Adrenal gland (tissue), 12 donors: Measurements from ENCODE around the gene RGS19. TPM values are rescaled to one million over a fixed set of nuclear protein-coding genes. Genes with fewer than 3 reads are reported as not detected.

Experiments
- DNase-seq, 7 donors: peaks; one replicate each; pipeline ENCODE4 v3.0.0-alpha.2; 2019 to 2020
- H3K27ac ChIP-seq, 5 donors: fragments of 200-600 bp; sonication (generic) in 4 of 5; 1 replicate in 3 of 5; 2 replicates in 2 of 5; pipeline versions ENCODE4 v1.5.1 to v1.8.0; 2016 to 2020; ENCODE audit warnings: mild to moderate bottlenecking in 1 of 5
- H3K27me3 ChIP-seq: fragments of 200-600 bp; 2 replicates; pipeline ENCODE4 v1.8.0; 2021
- H3K36me3 ChIP-seq, 2 donors: fragments of 200-600 bp; replicated peaks in 1 of 2; 1 replicate in 1 of 2; 2 replicates in 1 of 2; pipeline versions ENCODE4 v1.5.1 to v1.8.0; 2018 to 2022
- H3K4me1 ChIP-seq, 2 donors: fragments of 200-600 bp; replicated peaks in 1 of 2; 1 replicate in 1 of 2; 2 replicates in 1 of 2; pipeline versions ENCODE4 v1.5.1 to v1.8.0; 2018 to 2021
- H3K4me3 ChIP-seq, 4 donors: fragments of 200-600 bp; sonication (generic) in 3 of 4; one replicate each; pipeline ENCODE4 v1.5.1; 2016 to 2018
- H3K9me3 ChIP-seq, 3 donors: fragments of 200-600 bp; sonication (generic) in 1 of 3; replicated peaks in 1 of 3; 1 replicate in 2 of 3; 2 replicates in 1 of 3; pipeline versions ENCODE4 v1.5.1 to v1.8.0; 2016 to 2021
- POLR2A ChIP-seq, 2 donors: fragments of 450-650 bp; IDR thresholded peaks; one replicate each; pipeline ENCODE4 v1.6.1; 2017; ENCODE audit warnings: antibody characterized with exemption in 2 of 2, mild to moderate bottlenecking in 2 of 2, moderate library complexity in 1 of 2
- WGBS, 4 donors: extraction: QIAGEN DNeasy Blood & Tissue Kit in 2 of 4; methylation state at CpG; one replicate each; pipeline versions ENCODE4 v1.1.5 to v1.1.7; 2013 to 2017; 5-methylcytosine and 5-hydroxymethylcytosine counted together
- intact Hi-C, 2 donors: fragments of 100-400 bp; cut with DNase I; formaldehyde crosslinking; loops; one replicate each; pipeline versions ENCODE4 v1.14.1 to v1.15.0; 2022 to 2023
- polyA plus RNA-seq, 3 donors: library from polyadenylated mRNA; stranded (reverse); fragments of 200-250 nt in 2 of 3; fragments of 350-450 nt in 1 of 3; fragmentation: Illumina TruSeq in 1 of 3; extraction: RNeasy Lipid Tissue Mini Kit (QIAGEN cat#74804) in 1 of 3; gene quantifications; one replicate each; pipeline ENCODE4 v1.2.3, GENCODE V29; 2013 to 2014
- total RNA-seq, 9 donors: library from RNA; depleted of rRNA in 4 of 9; stranded (reverse); fragments of >200 nt in 4 of 9; fragments of 120-200 nt in 1 of 9; fragmentation: NEBNext Ultra II Directional in 1 of 9; extraction: Animal tissue kit (Norgen Biotek cat#: 25700) in 1 of 9; gene quantifications; one replicate each; pipeline versions ENCODE4 v1.1.0 to v1.2.4, GENCODE V29; 2013 to 2023
- TF ChIP-seq, protein P1 (sequence below), 6 experiments: fragments of 450-650 bp in 4 of 6; fragments of 200-600 bp in 2 of 6; sonication (generic) in 1 of 6; IDR thresholded peaks; 1 replicate in 5 of 6; 2 replicates in 1 of 6; pipeline versions ENCODE4 v1.5.1 to v1.8.0; 2016 to 2021; ENCODE audit warnings: antibody characterized with exemption in 6 of 6, mild to moderate bottlenecking in 2 of 6, moderate library complexity in 1 of 6
- donor health status: healthy with polysubstance abuse.
- donor health status: Bipolar disorder and iron deficiency.
- donor health status: DM: yes; HTN: yes; CAD: no.
- donor health status: DM: no; HTN: no; CAD: no.
- donor health status: DM: no; HTN: no; CAD: no.
- donor health status: DM: yes; HTN: yes; CAD: no.

Gene RGS19
- total and polyA plus RNA-seq, 12 donors = 3.0 to 42.0 (median 15.1) TPM

DNA sequence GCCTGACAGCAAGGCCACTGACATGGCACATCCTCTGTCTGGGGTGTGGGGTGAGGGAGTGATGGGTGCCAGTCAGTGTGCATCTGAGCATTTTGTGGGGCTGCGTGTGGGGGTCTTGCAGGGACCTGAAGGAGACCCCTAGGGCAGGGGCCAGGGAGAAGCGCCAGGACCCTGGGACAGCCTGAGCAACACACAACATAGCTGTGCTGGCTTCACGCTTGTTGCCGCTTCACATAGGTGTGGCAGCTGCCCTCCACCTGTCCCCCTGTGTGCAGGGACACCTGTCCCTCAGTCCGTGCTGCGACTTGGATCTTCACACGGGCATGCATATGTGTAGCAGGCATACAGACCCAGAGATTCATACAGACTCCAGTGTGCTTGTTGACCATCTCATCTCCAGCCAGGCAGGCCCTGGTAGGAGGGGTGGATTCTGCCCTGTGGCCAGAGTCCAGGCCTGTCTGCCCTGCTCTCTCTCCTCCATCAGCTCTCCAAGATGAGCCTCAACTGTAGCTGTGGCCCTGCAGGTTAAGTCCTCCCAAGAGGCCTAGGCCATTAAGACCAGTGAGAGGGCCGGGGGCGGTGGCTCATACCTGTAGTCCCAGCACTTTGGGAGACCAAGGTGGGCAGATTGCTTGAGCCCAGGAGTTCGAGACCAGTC is 31.2 kb upstream of the RGS19 start:
- Histone ChIP-seq H3K9me3 (no peaks in the 10 kb centered on the region), H3K27me3 (no peaks in the 10 kb centered on the region), H3K27ac (peak overlapping the region in 1 of 5 donors; percentile 38), H3K36me3 (no peaks in the 10 kb centered on the region), H3K4me1 (no peaks in the 10 kb centered on the region), H3K4me3 (no peak overlapping the region)
- TF ChIP-seq, protein P1, sequence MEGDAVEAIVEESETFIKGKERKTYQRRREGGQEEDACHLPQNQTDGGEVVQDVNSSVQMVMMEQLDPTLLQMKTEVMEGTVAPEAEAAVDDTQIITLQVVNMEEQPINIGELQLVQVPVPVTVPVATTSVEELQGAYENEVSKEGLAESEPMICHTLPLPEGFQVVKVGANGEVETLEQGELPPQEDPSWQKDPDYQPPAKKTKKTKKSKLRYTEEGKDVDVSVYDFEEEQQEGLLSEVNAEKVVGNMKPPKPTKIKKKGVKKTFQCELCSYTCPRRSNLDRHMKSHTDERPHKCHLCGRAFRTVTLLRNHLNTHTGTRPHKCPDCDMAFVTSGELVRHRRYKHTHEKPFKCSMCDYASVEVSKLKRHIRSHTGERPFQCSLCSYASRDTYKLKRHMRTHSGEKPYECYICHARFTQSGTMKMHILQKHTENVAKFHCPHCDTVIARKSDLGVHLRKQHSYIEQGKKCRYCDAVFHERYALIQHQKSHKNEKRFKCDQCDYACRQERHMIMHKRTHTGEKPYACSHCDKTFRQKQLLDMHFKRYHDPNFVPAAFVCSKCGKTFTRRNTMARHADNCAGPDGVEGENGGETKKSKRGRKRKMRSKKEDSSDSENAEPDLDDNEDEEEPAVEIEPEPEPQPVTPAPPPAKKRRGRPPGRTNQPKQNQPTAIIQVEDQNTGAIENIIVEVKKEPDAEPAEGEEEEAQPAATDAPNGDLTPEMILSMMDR (IDR thresholded peaks at IDR 0.05) = no peak
- TF ChIP-seq POLR2A (IDR thresholded peaks at IDR 0.05) = no peak
- intact Hi-C loops = loop anchor here (5.0 to 10.0 kb wide), 2 partner anchors 63 to 76 kb away; partner anchors contain the start of genes C20orf204 (in 1 of the 2) and SOX18 (in 1 of the 2)
- DNase-seq = peak in 3 of 7 donors; percentile 9 to 50 (median 14)
- 84 to 95% (median 88%) methylated on average over 4 to 10 of the region's 10 CpGs for WGBS, 4 donors

DNA sequence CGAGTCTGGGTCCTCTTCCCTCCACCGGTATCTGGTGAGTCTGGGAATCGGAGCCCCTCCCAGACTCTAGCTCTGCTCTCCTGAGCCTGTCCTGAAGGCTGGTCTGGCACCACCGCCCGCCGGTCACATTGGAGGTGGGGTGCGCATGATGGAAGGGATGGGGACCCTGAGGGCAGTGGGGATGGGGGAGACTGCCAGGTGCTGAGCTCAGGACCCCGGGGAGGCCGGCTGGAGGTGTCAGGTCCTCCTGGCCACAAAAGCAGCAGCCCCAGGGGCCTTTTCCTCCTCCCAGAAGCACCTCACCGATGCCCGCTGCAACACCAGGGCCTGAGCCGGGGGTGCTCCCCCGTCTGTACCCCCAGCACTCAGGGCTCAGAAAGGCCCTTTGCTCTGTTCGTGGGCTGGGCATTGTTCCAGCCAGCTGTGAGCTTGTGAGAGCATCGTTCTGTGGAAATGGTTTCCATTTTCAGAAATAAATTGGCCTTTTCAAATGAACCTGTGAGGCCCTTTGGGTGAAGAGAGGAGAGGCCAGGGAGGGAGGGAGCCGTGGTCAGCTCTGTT is 30.6 kb upstream of the RGS19 start:
- Histone ChIP-seq H3K27ac (peak overlapping the region in 1 of 5 donors; percentile 38), H3K4me3 (no peak overlapping the region), H3K9me3 (no peaks in the 10 kb centered on the region), H3K36me3 (no peaks in the 10 kb centered on the region), H3K27me3 (no peaks in the 10 kb centered on the region), H3K4me1 (no peaks in the 10 kb centered on the region)
- no peak for TF ChIP-seq POLR2A (IDR thresholded peaks at IDR 0.05)
- TF ChIP-seq, protein P1 (IDR thresholded peaks at IDR 0.05) = no peak
- intact Hi-C loops = loop anchor here (5.0 to 10.0 kb wide), 2 partner anchors 63 to 75 kb away; partner anchors contain the start of genes C20orf204 (in 1 of the 2) and SOX18 (in 1 of the 2)
- DNase-seq = peak in 3 of 7 donors; percentile 5 to 46 (median 7)
- WGBS, 4 donors = 54 to 75% (median 69%) methylated on average over 8 to 16 of the region's 16 CpGs

DNA sequence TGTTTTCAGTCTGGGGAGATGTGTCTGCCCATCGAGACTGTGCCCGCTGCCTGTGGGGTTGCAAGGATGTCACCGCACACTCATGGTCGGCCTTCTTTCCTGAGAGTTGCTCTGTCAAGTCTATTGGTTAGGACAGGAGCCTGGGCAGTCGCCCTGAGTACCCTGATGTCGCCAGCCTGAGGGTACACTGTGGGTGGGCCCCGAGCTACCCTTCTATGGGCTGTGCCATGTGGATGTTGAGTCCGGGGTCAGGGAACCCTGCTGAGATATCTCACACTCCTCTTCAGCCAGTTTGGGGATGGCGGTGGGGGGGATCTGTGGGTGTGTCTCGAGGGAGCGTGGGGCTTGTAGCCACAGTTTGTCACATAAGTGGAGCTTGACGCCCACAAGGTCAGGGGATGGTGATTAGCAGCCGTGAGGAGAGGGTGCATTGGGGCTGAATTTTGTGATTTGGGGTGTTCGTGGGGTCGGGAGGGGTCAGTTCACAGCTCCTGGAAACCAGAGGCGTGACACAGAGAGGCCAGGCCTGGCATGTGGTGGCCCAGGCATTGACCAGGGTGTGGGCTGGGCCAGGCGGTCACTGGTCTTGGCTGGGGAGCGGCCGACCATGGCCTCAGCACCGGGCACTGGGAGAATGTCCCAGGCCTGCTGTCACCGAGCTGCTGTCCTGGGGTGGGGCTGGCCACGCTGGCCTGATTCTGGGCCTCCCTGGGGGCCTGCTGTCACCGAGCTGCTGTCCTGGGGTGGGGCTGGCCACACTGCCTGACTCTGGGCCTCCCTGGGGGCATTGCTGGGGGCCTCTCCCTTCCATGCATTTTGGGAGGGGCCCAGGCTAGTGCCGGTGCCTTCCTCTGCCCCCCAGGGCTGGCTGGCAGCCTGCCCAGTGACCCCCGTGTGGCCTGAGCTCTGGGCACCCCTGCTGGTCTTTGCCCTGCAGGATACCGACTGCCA is 29.7 kb upstream of the RGS19 start:
- no peaks in the 10 kb centered on the region for H3K27me3 ChIP-seq
- no peaks in the 10 kb centered on the region for H3K36me3 ChIP-seq
- no peaks in the 10 kb centered on the region for H3K4me1 ChIP-seq
- peak in 2 of 7 donors; percentile 10 to 47 for DNase-seq
- peak overlapping the region in 1 of 5 donors; percentile 38 for H3K27ac ChIP-seq
- TF ChIP-seq, protein P1 (IDR thresholded peaks at IDR 0.05) = no peak
- no peak for TF ChIP-seq POLR2A (IDR thresholded peaks at IDR 0.05)
- 79 to 89% (median 82%) methylated on average over 17 to 26 of the region's 26 CpGs for WGBS, 4 donors
- H3K4me3 ChIP-seq = no peak overlapping the region
- intact Hi-C loops = no loop called here
- no peaks in the 10 kb centered on the region for H3K9me3 ChIP-seq
